ENCODE results near the gene ICOSLG. TPM values are rescaled to one million over a fixed set of nuclear protein-coding genes. Genes with fewer than 3 reads are reported as not detected.

The ICOSLG gene
- polyA plus RNA-seq, 1 donor (not counting 4 experiments of a cell fraction or from before 2014, with no cell fraction given), result 1.8 TPM

DNA sequence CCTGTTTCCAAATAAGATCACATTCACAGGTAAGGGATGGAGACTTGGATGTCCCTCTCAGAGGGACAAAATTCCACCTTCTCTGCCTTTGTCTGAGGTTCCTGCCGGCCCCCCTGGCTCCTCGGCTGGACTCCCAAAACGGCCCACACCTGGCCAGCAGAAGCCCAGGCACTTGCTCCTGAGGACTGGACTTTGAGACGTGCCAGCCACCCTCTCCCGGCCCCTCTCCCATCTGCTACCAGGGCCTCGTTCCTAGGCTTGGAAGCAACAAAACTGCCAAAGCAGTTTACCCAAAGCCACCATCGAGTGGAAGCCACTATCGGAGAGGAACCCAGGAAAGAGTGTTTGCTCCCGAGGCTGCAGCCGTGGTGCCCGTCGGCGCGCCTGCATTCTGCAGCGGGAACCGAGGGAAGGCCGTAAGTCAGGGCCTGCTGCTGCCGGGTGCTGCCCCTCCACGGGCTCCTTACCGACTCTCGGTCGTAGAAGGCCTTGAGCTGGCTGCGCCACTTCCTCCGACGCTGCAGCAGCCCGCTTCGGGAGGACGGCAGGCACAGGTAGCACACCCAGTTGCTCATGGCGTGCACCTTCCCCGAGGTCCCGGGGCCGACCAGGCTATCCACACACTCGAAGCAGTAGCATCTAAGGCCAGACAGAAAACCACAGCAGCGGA is 17.4 kb upstream of the ICOSLG start:
- Histone ChIP-seq H3K4me3 (ENCODE audit: control insufficient read depth in 2 of 3, extremely low read depth in 1 of 3, insufficient read depth in 2 of 3, low read depth in 1 of 3, low read length in 3 of 3) (no peak overlapping the region), H3K4me2 (ENCODE audit: control insufficient read depth, extremely low read depth, insufficient read depth, low read depth, low read length) (no peak overlapping the region), H3K79me2 (ENCODE audit: control insufficient read depth, insufficient read depth, low read length) (no peaks in the 10 kb centered on the region), H3K27me3 (ENCODE audit: control insufficient read depth, extremely low read depth, insufficient read depth, low read length) (peaks cover 21% of the 10 kb centered on the region), H3K9ac (ENCODE audit: control insufficient read depth, extremely low read depth, insufficient read depth, low read length) (no peak overlapping the region), H3K27ac (ENCODE audit: control insufficient read depth, insufficient read depth, low read length) (no peak overlapping the region), H3K4me1 (ENCODE audit: control insufficient read depth, extremely low read depth, insufficient read depth, low read length) (no peaks in the 10 kb centered on the region), H4K20me1 (ENCODE audit: control insufficient read depth, extremely low read depth, insufficient read depth, low read length) (no peaks in the 10 kb centered on the region), H3K36me3 (ENCODE audit: control insufficient read depth in 2 of 2, extremely low read depth in 1 of 2, insufficient read depth in 2 of 2, low read length in 2 of 2) (no peaks in the 10 kb centered on the region), H2AFZ (ENCODE audit: control insufficient read depth, low read length) (no peak overlapping the region), H3K9me3 (ENCODE audit: control insufficient read depth, low read depth, low read length) (no peaks in the 10 kb centered on the region), H3K9me1 (ENCODE audit: control insufficient read depth, extremely low read depth, insufficient read depth, low read length) (no peaks in the 10 kb centered on the region)
- dilution Hi-C loops (cut with MboI; ENCODE audit: extremely low pct_ligation_motif_present, low sequenced_read_pairs), result no loop called here
- DNase-seq (ENCODE audit: low read depth, low spot score), result no peak
- no peak for FAIRE-seq
- TF ChIP-seq CTCF (optimal IDR thresholded peaks at IDR 0.05 in 1 of 3, IDR thresholded peaks at IDR 0.05 in 1 of 3, conservative IDR thresholded peaks at IDR 0.05 in 1 of 3; ENCODE audit: extremely low read depth in 1 of 3, insufficient read depth in 2 of 3, low read length in 3 of 3) (no peak), EZH2 (IDR thresholded peaks at IDR 0.05; ENCODE audit: low read length) (no peak)

DNA sequence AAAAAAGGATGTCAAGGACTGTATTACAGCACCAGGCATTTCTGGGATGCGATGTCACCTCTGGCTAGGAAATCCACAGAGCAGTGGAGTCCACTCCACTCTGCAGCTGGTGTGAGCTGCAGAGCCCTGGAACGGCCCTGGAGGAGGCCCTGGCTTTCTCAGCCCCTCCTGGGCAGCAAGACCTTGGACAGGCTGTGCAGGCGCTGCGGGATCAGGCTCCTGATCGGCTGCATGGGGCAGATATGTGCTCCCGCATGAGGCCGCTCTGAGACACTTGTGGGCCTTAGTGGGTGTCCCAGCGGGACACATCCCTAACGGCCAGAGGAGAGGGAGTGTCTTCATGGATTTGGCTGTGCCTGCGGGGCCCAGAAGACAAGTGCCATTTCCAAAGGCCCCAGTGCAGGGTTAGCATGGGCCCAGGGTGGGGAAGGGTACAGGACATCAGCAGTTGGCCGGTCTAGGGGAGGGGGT is 14.8 kb upstream of the ICOSLG start:
- Histone ChIP-seq H3K9me1 (ENCODE audit: control insufficient read depth, extremely low read depth, insufficient read depth, low read length) (no peaks in the 10 kb centered on the region), H3K4me3 (ENCODE audit: control insufficient read depth in 2 of 3, extremely low read depth in 1 of 3, insufficient read depth in 2 of 3, low read depth in 1 of 3, low read length in 3 of 3) (no peak overlapping the region), H3K4me1 (ENCODE audit: control insufficient read depth, extremely low read depth, insufficient read depth, low read length) (no peaks in the 10 kb centered on the region), H3K9ac (ENCODE audit: control insufficient read depth, extremely low read depth, insufficient read depth, low read length) (no peak overlapping the region), H3K27me3 (ENCODE audit: control insufficient read depth, extremely low read depth, insufficient read depth, low read length) (peaks cover 12% of the 10 kb centered on the region), H3K9me3 (ENCODE audit: control insufficient read depth, low read depth, low read length) (no peaks in the 10 kb centered on the region), H3K79me2 (ENCODE audit: control insufficient read depth, insufficient read depth, low read length) (no peaks in the 10 kb centered on the region), H4K20me1 (ENCODE audit: control insufficient read depth, extremely low read depth, insufficient read depth, low read length) (no peaks in the 10 kb centered on the region), H3K36me3 (ENCODE audit: control insufficient read depth in 2 of 2, extremely low read depth in 1 of 2, insufficient read depth in 2 of 2, low read length in 2 of 2) (no peaks in the 10 kb centered on the region), H3K27ac (ENCODE audit: control insufficient read depth, insufficient read depth, low read length) (no peak overlapping the region), H2AFZ (ENCODE audit: control insufficient read depth, low read length) (no peak overlapping the region), H3K4me2 (ENCODE audit: control insufficient read depth, extremely low read depth, insufficient read depth, low read depth, low read length) (no peak overlapping the region)
- DNase-seq (ENCODE audit: low read depth, low spot score) (no peak), FAIRE-seq (no peak)
- TF ChIP-seq EZH2 (IDR thresholded peaks at IDR 0.05; ENCODE audit: low read length) (no peak), CTCF (optimal IDR thresholded peaks at IDR 0.05 in 1 of 3, IDR thresholded peaks at IDR 0.05 in 1 of 3, conservative IDR thresholded peaks at IDR 0.05 in 1 of 3; ENCODE audit: extremely low read depth in 1 of 3, insufficient read depth in 2 of 3, low read length in 3 of 3) (no peak)
- dilution Hi-C loops (cut with MboI; ENCODE audit: extremely low pct_ligation_motif_present, low sequenced_read_pairs), result no loop called here

All from keratinocyte (primary cell).